Neural cell (in vitro differentiated cells): ENCODE results near the gene IL25. TPM values are rescaled to one million over a fixed set of nuclear protein-coding genes. Genes with fewer than 3 reads are reported as not detected.

Source experiments
- H2AFZ ChIP-seq: fragments of 200-600, 300-800 bp; sonication (generic), shearing (Covaris generic); 2 replicates; pipeline ENCODE4 v1.6.0; 2014; ENCODE audit warnings: low read depth, mild to moderate bottlenecking, antibody characterized with exemption, low read length, moderate library complexity
- H3F3A ChIP-seq: fragments of 200-600 bp; shearing (Covaris generic); 2 replicates; pipeline ENCODE4 v1.6.1; 2016; ENCODE audit warnings: mild to moderate bottlenecking, moderate library complexity, mixed read lengths, antibody characterized with exemption, low read length; ENCODE audit not compliant: insufficient read depth, poor library complexity, severe bottlenecking
- H3K27ac ChIP-seq: fragments of 200-600, 300-800 bp; sonication (generic), shearing (Covaris generic); 2 replicates; pipeline ENCODE4 v1.5.1; 2014; ENCODE audit warnings: mild to moderate bottlenecking, low read length, moderate library complexity
- H3K27me3 ChIP-seq: fragments of 300-800, 200-600 bp; sonication (generic), shearing (Covaris generic); 2 replicates; pipeline ENCODE4 v1.6.0; 2014; ENCODE audit warnings: mild to moderate bottlenecking, low read depth, low read length, moderate library complexity; ENCODE audit not compliant: insufficient read depth
- H3K36me3 ChIP-seq: fragments of 300-800, 200-600 bp; sonication (generic), shearing (Covaris generic); 2 replicates; pipeline ENCODE4 v1.5.1; 2014; ENCODE audit warnings: mild to moderate bottlenecking, antibody characterized with exemption, low read length, moderate library complexity; ENCODE audit not compliant: insufficient read depth
- H3K4me2 ChIP-seq: fragments of 300-800, 200-600 bp; sonication (generic), shearing (Covaris generic); 2 replicates; pipeline ENCODE4 v1.6.0; 2014; ENCODE audit warnings: mild to moderate bottlenecking, low read length
- H3K4me3 ChIP-seq: fragments of 300-800, 200-600 bp; sonication (generic), shearing (Covaris generic); 2 replicates; pipeline ENCODE4 v1.5.1; 2014; ENCODE audit warnings: mild to moderate bottlenecking, low read length, moderate library complexity
- H3K79me2 ChIP-seq: fragments of 200-600 bp; shearing (Covaris generic); replicated peaks from 2 replicates; pipeline ENCODE4 v1.6.0; 2014; ENCODE audit warnings: mild to moderate bottlenecking, low read length, moderate library complexity; ENCODE audit not compliant: insufficient read depth
- H3K9ac ChIP-seq: fragments of 300-800, 200-600 bp; sonication (generic), shearing (Covaris generic); 2 replicates; pipeline ENCODE4 v1.6.1; 2016; ENCODE audit warnings: mild to moderate bottlenecking, low read length, mixed read lengths
- H3K9me2 ChIP-seq: fragments of 200-600 bp; shearing (Covaris generic); 2 replicates; pipeline ENCODE4 v1.6.1; 2016; ENCODE audit warnings: mild to moderate bottlenecking, low read length, mixed read lengths; ENCODE audit not compliant: insufficient read depth
- H3K9me3 ChIP-seq: fragments of 200-600, 300-800 bp; sonication (generic), shearing (Covaris generic); 2 replicates; pipeline ENCODE4 v1.6.1; 2016; ENCODE audit warnings: mild to moderate bottlenecking, mixed run types, low read length, moderate library complexity, mixed read lengths
- H4K20me1 ChIP-seq: fragments of 200-600 bp; shearing (Covaris generic); 2 replicates; pipeline ENCODE4 v1.6.1; 2016; ENCODE audit warnings: mild to moderate bottlenecking, mixed run types; ENCODE audit not compliant: insufficient read depth
- EP300 ChIP-seq: fragments of 450-650 bp; conservative IDR thresholded peaks from 2 replicates; pipeline ENCODE4 v1.6.1; 2014; ENCODE audit warnings: antibody characterized with exemption, mild to moderate bottlenecking, moderate library complexity; ENCODE audit not compliant: poor library complexity, severe bottlenecking
- EZH2 ChIP-seq: fragments of 200-600, 300-800 bp; shearing (Covaris generic), sonication (generic); IDR thresholded peaks from 2 replicates; pipeline ENCODE4 v1.6.1; 2014; ENCODE audit warnings: antibody characterized with exemption, low read length, borderline replicate concordance, mild to moderate bottlenecking; ENCODE audit not compliant: insufficient read depth, poor library complexity, severe bottlenecking
- MXI1 ChIP-seq: fragments of 450-650 bp; conservative IDR thresholded peaks from 2 replicates; pipeline ENCODE4 v1.6.1; 2014; ENCODE audit warnings: antibody characterized with exemption, mild to moderate bottlenecking; ENCODE audit not compliant: poor library complexity, severe bottlenecking
- POLR2AphosphoS5 ChIP-seq: IDR thresholded peaks from 2 replicates; pipeline ENCODE4 v1.6.1; 2012
- RAD21 ChIP-seq: fragments of 450-650 bp; conservative IDR thresholded peaks from 2 replicates; pipeline ENCODE4 v1.6.1; 2014; ENCODE audit warnings: antibody characterized with exemption, mild to moderate bottlenecking, moderate library complexity
- SMC3 ChIP-seq: fragments of 450-650 bp; conservative IDR thresholded peaks from 2 replicates; pipeline ENCODE4 v1.6.1; 2014; ENCODE audit warnings: antibody characterized with exemption, mild to moderate bottlenecking, moderate library complexity; ENCODE audit not compliant: poor library complexity
- TAF1 ChIP-seq: IDR thresholded peaks from 2 replicates; pipeline ENCODE4 v1.6.1; 2012; ENCODE audit warnings: low read depth
- polyA plus RNA-seq: library from polyadenylated mRNA; depleted of rRNA; stranded (reverse); fragments of >200 nt; gene quantifications from 2 replicates; pipeline ENCODE4 v1.2.3, GENCODE V29; 2014
- TF ChIP-seq, protein P1 (sequence below): IDR thresholded peaks from 2 replicates; pipeline ENCODE4 v1.6.1; 2012; ENCODE audit warnings: borderline replicate concordance
- TF ChIP-seq, protein P2 (sequence below): fragments of 450-650 bp; IDR thresholded peaks from 2 replicates; pipeline ENCODE4 v1.5.1; 2014; ENCODE audit warnings: antibody characterized with exemption, mild to moderate bottlenecking, moderate library complexity; ENCODE audit not compliant: poor library complexity, severe bottlenecking

IL25 gene
- polyA plus RNA-seq, 1 donor from 2014 or later: not detected

DNA sequence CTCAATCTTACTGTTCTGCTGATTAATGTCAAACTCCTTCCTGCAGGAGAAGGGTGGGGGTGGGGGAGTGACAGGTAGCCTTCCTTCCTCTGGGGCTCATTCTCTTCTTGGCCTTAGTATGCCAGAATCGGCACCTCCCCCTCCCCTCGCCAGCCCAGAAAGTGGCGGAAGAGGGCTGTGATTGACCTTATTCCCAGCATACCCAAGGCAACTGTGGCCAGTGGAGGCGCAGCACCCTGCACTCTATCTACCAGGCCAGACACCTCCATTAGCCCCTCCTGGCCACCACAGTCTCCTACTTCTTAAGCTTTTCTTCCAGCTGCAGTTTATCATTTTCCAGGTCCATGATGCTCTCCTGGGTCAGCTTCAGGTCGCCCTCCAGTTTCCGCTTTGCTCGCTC lies 20.0 kb downstream of the IL25 start:
- Histone ChIP-seq H4K20me1 (no peaks in the 10 kb centered on the region), H2AFZ (no peak overlapping the region)

DNA sequence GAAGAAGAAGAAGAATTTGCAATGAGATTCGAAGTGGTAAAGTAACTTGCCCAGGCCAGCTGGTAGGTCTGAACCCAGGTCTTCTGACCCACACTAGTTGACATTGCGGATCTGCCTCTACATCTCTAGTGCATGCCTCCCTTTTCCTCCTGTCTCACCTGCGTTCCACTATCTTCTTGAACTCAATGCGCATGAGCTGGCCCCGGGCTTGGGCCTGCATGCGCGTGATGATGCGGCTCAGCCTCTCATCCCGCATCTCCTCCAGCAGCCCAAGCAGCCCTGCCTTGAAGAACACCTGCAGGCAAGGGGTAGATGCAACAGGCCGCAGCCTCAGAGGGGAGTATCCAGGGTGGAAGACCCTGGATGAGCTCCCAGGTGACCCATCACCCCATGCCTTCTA lies 23.5 kb downstream of the IL25 start:
- no peak overlapping the region for H3K9ac ChIP-seq
- H3K9me2 ChIP-seq: no peaks in the 10 kb centered on the region
- no peak overlapping the region for H3K4me3 ChIP-seq
- no peaks in the 10 kb centered on the region for H3K9me3 ChIP-seq
- no peaks in the 10 kb centered on the region for H3K79me2 ChIP-seq
- H3F3A ChIP-seq: no peaks in the 10 kb centered on the region
- no peaks in the 10 kb centered on the region for H3K27me3 ChIP-seq
- H3K27ac ChIP-seq: no peak overlapping the region
- no peaks in the 10 kb centered on the region for H4K20me1 ChIP-seq
- no peaks in the 10 kb centered on the region for H3K36me3 ChIP-seq
- H2AFZ ChIP-seq: no peak overlapping the region
- TF ChIP-seq SMC3: no peak
- no peak for TF ChIP-seq TAF1
- no peak for TF ChIP-seq MXI1
- TF ChIP-seq RAD21: no peak
- TF ChIP-seq, protein P1, sequence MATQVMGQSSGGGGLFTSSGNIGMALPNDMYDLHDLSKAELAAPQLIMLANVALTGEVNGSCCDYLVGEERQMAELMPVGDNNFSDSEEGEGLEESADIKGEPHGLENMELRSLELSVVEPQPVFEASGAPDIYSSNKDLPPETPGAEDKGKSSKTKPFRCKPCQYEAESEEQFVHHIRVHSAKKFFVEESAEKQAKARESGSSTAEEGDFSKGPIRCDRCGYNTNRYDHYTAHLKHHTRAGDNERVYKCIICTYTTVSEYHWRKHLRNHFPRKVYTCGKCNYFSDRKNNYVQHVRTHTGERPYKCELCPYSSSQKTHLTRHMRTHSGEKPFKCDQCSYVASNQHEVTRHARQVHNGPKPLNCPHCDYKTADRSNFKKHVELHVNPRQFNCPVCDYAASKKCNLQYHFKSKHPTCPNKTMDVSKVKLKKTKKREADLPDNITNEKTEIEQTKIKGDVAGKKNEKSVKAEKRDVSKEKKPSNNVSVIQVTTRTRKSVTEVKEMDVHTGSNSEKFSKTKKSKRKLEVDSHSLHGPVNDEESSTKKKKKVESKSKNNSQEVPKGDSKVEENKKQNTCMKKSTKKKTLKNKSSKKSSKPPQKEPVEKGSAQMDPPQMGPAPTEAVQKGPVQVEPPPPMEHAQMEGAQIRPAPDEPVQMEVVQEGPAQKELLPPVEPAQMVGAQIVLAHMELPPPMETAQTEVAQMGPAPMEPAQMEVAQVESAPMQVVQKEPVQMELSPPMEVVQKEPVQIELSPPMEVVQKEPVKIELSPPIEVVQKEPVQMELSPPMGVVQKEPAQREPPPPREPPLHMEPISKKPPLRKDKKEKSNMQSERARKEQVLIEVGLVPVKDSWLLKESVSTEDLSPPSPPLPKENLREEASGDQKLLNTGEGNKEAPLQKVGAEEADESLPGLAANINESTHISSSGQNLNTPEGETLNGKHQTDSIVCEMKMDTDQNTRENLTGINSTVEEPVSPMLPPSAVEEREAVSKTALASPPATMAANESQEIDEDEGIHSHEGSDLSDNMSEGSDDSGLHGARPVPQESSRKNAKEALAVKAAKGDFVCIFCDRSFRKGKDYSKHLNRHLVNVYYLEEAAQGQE: no peak
- TF ChIP-seq EP300: no peak
- TF ChIP-seq EZH2: no peak
- TF ChIP-seq POLR2AphosphoS5: no peak
- TF ChIP-seq, protein P2, sequence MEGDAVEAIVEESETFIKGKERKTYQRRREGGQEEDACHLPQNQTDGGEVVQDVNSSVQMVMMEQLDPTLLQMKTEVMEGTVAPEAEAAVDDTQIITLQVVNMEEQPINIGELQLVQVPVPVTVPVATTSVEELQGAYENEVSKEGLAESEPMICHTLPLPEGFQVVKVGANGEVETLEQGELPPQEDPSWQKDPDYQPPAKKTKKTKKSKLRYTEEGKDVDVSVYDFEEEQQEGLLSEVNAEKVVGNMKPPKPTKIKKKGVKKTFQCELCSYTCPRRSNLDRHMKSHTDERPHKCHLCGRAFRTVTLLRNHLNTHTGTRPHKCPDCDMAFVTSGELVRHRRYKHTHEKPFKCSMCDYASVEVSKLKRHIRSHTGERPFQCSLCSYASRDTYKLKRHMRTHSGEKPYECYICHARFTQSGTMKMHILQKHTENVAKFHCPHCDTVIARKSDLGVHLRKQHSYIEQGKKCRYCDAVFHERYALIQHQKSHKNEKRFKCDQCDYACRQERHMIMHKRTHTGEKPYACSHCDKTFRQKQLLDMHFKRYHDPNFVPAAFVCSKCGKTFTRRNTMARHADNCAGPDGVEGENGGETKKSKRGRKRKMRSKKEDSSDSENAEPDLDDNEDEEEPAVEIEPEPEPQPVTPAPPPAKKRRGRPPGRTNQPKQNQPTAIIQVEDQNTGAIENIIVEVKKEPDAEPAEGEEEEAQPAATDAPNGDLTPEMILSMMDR: no peak
- H3K4me2 ChIP-seq: no peak overlapping the region

More for the DNA sequence above, 20.0 kb downstream of the IL25 start:
- Histone ChIP-seq H3F3A (no peaks in the 10 kb centered on the region), H3K9me3 (no peaks in the 10 kb centered on the region), H3K27ac (no peak overlapping the region), H3K4me2 (no peak overlapping the region), H3K4me3 (no peak overlapping the region), H3K79me2 (no peaks in the 10 kb centered on the region), H3K27me3 (no peaks in the 10 kb centered on the region), H3K36me3 (no peaks in the 10 kb centered on the region), H3K9ac (no peak overlapping the region), H3K9me2 (no peaks in the 10 kb centered on the region)
- no peak for TF ChIP-seq EZH2
- TF ChIP-seq POLR2AphosphoS5: no peak
- TF ChIP-seq RAD21: no peak
- no peak for TF ChIP-seq SMC3
- TF ChIP-seq, protein P1: no peak
- TF ChIP-seq, protein P2: no peak
- TF ChIP-seq TAF1: no peak
- TF ChIP-seq MXI1: no peak
- no peak for TF ChIP-seq EP300
